Measurements from ENCODE around the gene CAMSAP1.
"Not testable (repeated sequence)": the region's sequence is repeated elsewhere in the genome, so short reads cannot be mapped to it uniquely, and the experiment has no call there.

CAMSAP1 gene

DNA sequence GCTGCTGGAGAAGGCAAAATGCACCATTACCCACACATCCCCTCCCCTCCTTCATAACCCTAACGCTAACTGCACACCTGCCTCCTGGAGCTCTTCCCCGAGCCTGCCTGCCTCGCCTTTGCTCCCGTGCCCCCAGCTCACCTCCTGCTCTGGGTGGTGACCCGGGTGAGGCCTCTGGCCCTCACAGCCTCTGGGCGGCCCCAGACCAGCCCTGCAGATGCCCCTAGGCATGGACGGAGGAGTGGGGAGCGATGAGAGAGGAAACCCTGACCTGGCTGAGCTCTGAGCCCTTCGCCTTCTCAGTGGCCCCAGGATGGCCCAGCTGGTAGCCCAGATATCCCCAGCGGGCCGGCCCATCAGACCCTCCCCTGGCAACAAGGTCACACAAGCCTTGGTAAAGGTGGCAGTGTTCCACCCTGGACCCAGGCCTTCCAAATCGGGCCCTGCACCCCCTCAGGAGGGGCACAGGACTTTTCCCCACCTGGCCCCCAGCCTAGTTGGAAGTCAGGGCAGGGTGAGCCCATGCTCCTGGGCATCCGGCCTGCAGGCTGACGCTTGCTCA is 14.5 kb upstream of the CAMSAP1 start:
- H3K27me3 Mint-ChIP-seq (ENCODE audit: low read depth, poor library complexity): no peaks in the 10 kb centered on the region
- peak overlapping the region; percentile 57 for H3K27ac Mint-ChIP-seq
- peaks cover 38% of the 10 kb centered on the region for H3K36me3 Mint-ChIP-seq (ENCODE audit: low read depth)
- no peak for DNase-seq
- no peak overlapping the region for H3K4me3 Mint-ChIP-seq
- peaks cover 8% of the 10 kb centered on the region for H3K4me1 Mint-ChIP-seq
- TF ChIP-seq CTCF (IDR thresholded peaks at IDR 0.05): no peak
- H3K9me3 Mint-ChIP-seq: peaks cover 26% of the 10 kb centered on the region

DNA sequence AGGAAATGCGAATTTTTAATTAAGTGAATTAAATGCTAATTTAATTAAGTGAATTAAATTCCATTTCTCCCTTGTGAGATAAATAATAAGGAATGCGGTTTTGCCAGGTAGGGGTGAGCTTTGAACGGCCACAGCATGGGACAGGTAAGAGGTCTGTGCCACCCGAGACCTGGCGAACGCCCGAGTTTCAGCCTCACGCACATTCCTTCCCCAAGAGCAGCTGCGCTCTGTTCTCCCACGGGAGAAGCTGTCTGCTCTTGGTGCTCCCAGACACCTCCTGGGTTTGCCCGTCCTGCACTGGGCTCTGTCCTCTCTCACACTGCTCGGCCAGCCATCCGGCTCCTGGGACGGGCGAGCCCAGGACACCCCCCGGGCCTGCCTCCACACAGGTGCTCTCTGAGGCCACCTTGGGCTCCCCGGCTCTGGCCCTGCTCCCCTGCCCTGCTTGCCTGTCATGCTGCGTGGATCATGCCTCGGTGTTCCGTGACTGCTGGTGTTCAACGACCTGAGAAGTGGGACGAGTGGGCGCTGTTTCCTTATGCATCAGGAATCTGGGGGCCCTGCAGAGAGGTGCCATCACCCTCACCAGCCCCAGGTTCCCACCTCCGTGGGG is 13.7 kb upstream of the CAMSAP1 start:
- Mint-ChIP-seq H3K36me3 (ENCODE audit: low read depth) (peaks cover 45% of the 10 kb centered on the region), H3K27ac (peak overlapping the region; percentile 57), H3K4me1 (peaks cover 8% of the 10 kb centered on the region), H3K4me3 (no peak overlapping the region), H3K9me3 (peaks cover 34% of the 10 kb centered on the region), H3K27me3 (ENCODE audit: low read depth, poor library complexity) (no peaks in the 10 kb centered on the region)
- no peak for TF ChIP-seq CTCF (IDR thresholded peaks at IDR 0.05)
- DNase-seq: no peak

- Mint-ChIP-seq H3K27me3 (ENCODE audit: low read depth, poor library complexity) (no peaks in the 10 kb centered on the region), H3K4me3 (no peak overlapping the region), H3K9me3 (peaks cover 41% of the 10 kb centered on the region), H3K4me1 (peaks cover 5% of the 10 kb centered on the region), H3K27ac (no peak overlapping the region), H3K36me3 (ENCODE audit: low read depth) (peaks cover 52% of the 10 kb centered on the region)
- DNase-seq: no peak
- TF ChIP-seq CTCF (IDR thresholded peaks at IDR 0.05): no peak
Observed at GRCh38 chr9:135920256-135920930, 13.0 kb upstream of the CAMSAP1 start.

DNA sequence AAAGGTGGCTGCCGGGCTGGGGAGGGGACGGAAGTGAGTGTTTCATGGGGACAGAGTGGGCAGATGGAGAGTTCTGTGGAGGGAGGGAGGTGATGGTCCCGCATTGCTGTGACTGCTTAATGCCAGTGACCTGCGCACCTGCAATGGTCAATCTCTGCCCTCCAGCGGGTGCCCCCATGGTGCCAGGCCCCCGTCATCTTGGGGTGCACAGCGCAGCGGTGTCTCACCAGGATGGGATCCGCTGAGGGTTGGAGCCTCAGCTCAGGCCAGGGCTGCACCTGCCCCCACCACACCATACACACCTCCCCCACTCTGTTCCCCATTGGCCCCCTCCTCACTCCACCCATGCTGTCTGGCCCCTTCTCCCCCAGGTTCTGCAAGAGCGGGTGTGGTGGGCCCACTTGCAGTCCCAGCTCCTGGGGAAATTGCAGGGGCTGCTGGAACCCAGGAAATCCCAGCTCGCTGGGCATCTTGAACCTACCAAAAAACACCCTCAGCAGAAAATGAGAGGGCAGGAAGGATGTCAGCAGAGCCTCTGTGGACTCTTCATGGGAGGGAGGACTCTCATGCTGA is 12.1 kb upstream of the CAMSAP1 start:
- H3K4me3 Mint-ChIP-seq: no peak overlapping the region
- H3K27ac Mint-ChIP-seq: no peak overlapping the region
- peaks cover 50% of the 10 kb centered on the region for H3K9me3 Mint-ChIP-seq
- no peaks in the 10 kb centered on the region for H3K4me1 Mint-ChIP-seq
- no peak for DNase-seq
- no peak for TF ChIP-seq CTCF (IDR thresholded peaks at IDR 0.05)
- peaks cover 54% of the 10 kb centered on the region for H3K36me3 Mint-ChIP-seq (ENCODE audit: low read depth)
- no peaks in the 10 kb centered on the region for H3K27me3 Mint-ChIP-seq (ENCODE audit: low read depth, poor library complexity)

- not testable (repeated sequence) for DNase-seq; H3K27ac Mint-ChIP-seq; H3K4me3 Mint-ChIP-seq; H3K27me3 Mint-ChIP-seq (ENCODE audit: low read depth, poor library complexity); H3K4me1 Mint-ChIP-seq
- peaks cover 81% of the 10 kb centered on the region for H3K9me3 Mint-ChIP-seq
- peaks cover 81% of the 10 kb centered on the region for H3K36me3 Mint-ChIP-seq (ENCODE audit: low read depth)
Observed at GRCh38 chr9:135916227-135916626, 8.9 kb upstream of the CAMSAP1 start.

- peaks cover 93% of the 10 kb centered on the region for H3K36me3 Mint-ChIP-seq (ENCODE audit: low read depth)
- DNase-seq: no peak
- H3K4me3 Mint-ChIP-seq: no peak overlapping the region
- H3K9me3 Mint-ChIP-seq: peaks cover 95% of the 10 kb centered on the region
- H3K4me1 Mint-ChIP-seq: peaks cover 5% of the 10 kb centered on the region
- H3K27ac Mint-ChIP-seq: no peak overlapping the region
- TF ChIP-seq CTCF (IDR thresholded peaks at IDR 0.05): no peak
- peaks cover 3% of the 10 kb centered on the region for H3K27me3 Mint-ChIP-seq (ENCODE audit: low read depth, poor library complexity)
Observed at GRCh38 chr9:135914921-135915320, 7.6 kb upstream of the CAMSAP1 start.

DNA sequence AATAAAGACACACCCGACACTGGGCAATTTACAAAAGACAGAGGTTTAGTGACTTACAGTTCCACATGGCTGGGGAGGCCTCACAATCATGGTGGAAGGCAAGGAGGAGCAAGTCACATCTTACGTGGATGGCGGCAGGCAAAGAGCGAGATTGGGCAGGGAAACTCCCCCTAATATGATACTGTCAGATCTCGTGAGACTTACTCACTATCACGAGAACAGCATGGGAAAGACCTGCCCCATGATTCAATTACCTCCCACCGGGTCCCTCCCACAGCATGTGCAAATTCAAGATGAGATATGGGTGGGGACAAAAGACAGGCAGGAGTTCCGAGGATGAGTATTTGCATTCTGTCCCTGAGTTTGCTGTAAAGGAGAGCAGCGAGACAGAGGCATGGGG is 3.9 kb upstream of the CAMSAP1 start:
- H3K4me3 Mint-ChIP-seq: peak overlapping the region; percentile 51
- H3K36me3 Mint-ChIP-seq (ENCODE audit: low read depth): peaks cover 80% of the 10 kb centered on the region
- H3K27me3 Mint-ChIP-seq (ENCODE audit: low read depth, poor library complexity); H3K27ac Mint-ChIP-seq; DNase-seq: not testable (repeated sequence)
- peaks cover 80% of the 10 kb centered on the region for H3K9me3 Mint-ChIP-seq
- peaks cover 17% of the 10 kb centered on the region for H3K4me1 Mint-ChIP-seq

Data from nephron progenitor cell (in vitro differentiated cells).